GM23338 (cell line): ENCODE measurements around the gene SIPA1.

ENCODE experiments used
- CREB1 ChIP-seq: fragments of 250-450 bp; sonication (Bioruptor Pico); IDR thresholded peaks from 2 replicates; pipeline ENCODE4 v1.5.0; 2020; ENCODE audit warnings: low read depth, mild to moderate bottlenecking, moderate library complexity
- CTCF ChIP-seq, 2 experiments: fragments of 200-600 bp in 1 of 2; sonication (generic) in 1 of 2; conservative IDR thresholded peaks; 2 replicates each; pipeline versions ENCODE4 v1.5.1 to v1.6.1; 2016 to 2017; ENCODE audit warnings: antibody characterized with exemption in 2 of 2, low read depth in 2 of 2, mild to moderate bottlenecking in 2 of 2, moderate library complexity in 1 of 2
- ETS1 ChIP-seq: IDR thresholded peaks from 2 replicates; pipeline ENCODE4 v1.6.1; 2016; ENCODE audit warnings: antibody characterized with exemption
- EZH2 ChIP-seq: fragments of 200-600 bp; sonication (generic); IDR thresholded peaks from one replicate; pipeline ENCODE4 v1.8.0; 2017; ENCODE audit warnings: antibody characterized with exemption, mild to moderate bottlenecking, low read depth; ENCODE audit not compliant: unreplicated experiment
- EZH2phosphoT487 ChIP-seq: fragments of 200-600 bp; sonication (generic); IDR thresholded peaks from one replicate; pipeline ENCODE4 v1.8.1; 2018; ENCODE audit warnings: antibody characterized with exemption; ENCODE audit not compliant: unreplicated experiment
- JUNB ChIP-seq: IDR thresholded peaks from one replicate; pipeline ENCODE4 v1.6.1; 2016; ENCODE audit warnings: antibody characterized with exemption; ENCODE audit not compliant: unreplicated experiment
- POLR2AphosphoS5 ChIP-seq: IDR thresholded peaks from 2 replicates; pipeline ENCODE4 v1.6.1; 2016; ENCODE audit warnings: antibody characterized with exemption, low read depth
- REST ChIP-seq: IDR thresholded peaks from one replicate; pipeline ENCODE4 v1.6.1; 2018; ENCODE audit warnings: antibody characterized with exemption; ENCODE audit not compliant: unreplicated experiment
- ZNF114 ChIP-seq: fragments of 250-450 bp; sonication (Bioruptor Pico); IDR thresholded peaks from 2 replicates; pipeline ENCODE4 v1.5.0; 2020; ENCODE audit warnings: mild to moderate bottlenecking, moderate library complexity
- ZNF331 ChIP-seq: fragments of 250-450 bp; sonication (Bioruptor Pico); IDR thresholded peaks from 2 replicates; pipeline ENCODE4 v1.5.0; 2020; ENCODE audit warnings: low read depth, mild to moderate bottlenecking, moderate library complexity

GRCh38 chr11:65629579-65629978 is 8.3 kb upstream of the SIPA1 start:
- TF ChIP-seq CTCF (conservative IDR thresholded peaks at IDR 0.05; ENCODE audit: low read depth in 2 of 2) (no peak), POLR2AphosphoS5 (no peak), REST (no peak), ZNF331 (CRISPR knock-in tag) (no peak), ZNF114 (CRISPR knock-in tag) (no peak), EZH2phosphoT487 (no peak), EZH2 (no peak), CREB1 (CRISPR knock-in tag) (no peak), ETS1 (no peak), JUNB (no peak)
